ENCODE data around the gene EBLN1. TPM values are rescaled to one million over a fixed set of nuclear protein-coding genes. Genes with fewer than 3 reads are reported as not detected.

The EBLN1 gene
- total RNA-seq, 2 donors from 2014 or later = not detected

GRCh38 chr10:22229802-22230157 lies 12.0 kb upstream of the EBLN1 start:
- Histone ChIP-seq H3K4me3 (ENCODE audit: low read length) (peak overlapping the region; percentile 85), H3K4me1 (ENCODE audit: control insufficient read depth, insufficient read depth, low read length) (no peaks in the 10 kb centered on the region), H3K27ac (ENCODE audit: low read depth, low read length) (no peak overlapping the region), H3K9ac (ENCODE audit: extremely low read depth, low read length, poor library complexity, severe bottlenecking) (peak overlapping the region; percentile 30), H3K36me3 (ENCODE audit: control insufficient read depth, insufficient read depth, low read length) (no peaks in the 10 kb centered on the region), H3K27me3 (ENCODE audit: control insufficient read depth, insufficient read depth, low read length, poor library complexity, severe bottlenecking) (no peaks in the 10 kb centered on the region), H3K9me3 (ENCODE audit: control insufficient read depth, low read length) (no peaks in the 10 kb centered on the region)
- peaks cover 2% of the 10 kb centered on the region for H3K4me1 Mint-ChIP-seq
- no peak for TF ChIP-seq CTCF (conservative IDR thresholded peaks at IDR 0.05)
- H3K4me3 Mint-ChIP-seq = peak overlapping the region; percentile 71
- H3K36me3 Mint-ChIP-seq (ENCODE audit: low read depth) = no peaks in the 10 kb centered on the region
- H3K27ac Mint-ChIP-seq = peak overlapping the region; percentile 77
- WGBS, 2 experiments (ENCODE audit: insufficient coverage in 1 of 2, insufficient read length in 1 of 2) = 3% methylated on average over 6 of the region's 6 CpGs; no CpG with 5 or more reads in 1 of the 2 experiments
- H3K9me3 Mint-ChIP-seq = no peaks in the 10 kb centered on the region
- DNase-seq = no peak
- peaks cover 22% of the 10 kb centered on the region for H3K27me3 Mint-ChIP-seq (ENCODE audit: insufficient read depth)

DNA sequence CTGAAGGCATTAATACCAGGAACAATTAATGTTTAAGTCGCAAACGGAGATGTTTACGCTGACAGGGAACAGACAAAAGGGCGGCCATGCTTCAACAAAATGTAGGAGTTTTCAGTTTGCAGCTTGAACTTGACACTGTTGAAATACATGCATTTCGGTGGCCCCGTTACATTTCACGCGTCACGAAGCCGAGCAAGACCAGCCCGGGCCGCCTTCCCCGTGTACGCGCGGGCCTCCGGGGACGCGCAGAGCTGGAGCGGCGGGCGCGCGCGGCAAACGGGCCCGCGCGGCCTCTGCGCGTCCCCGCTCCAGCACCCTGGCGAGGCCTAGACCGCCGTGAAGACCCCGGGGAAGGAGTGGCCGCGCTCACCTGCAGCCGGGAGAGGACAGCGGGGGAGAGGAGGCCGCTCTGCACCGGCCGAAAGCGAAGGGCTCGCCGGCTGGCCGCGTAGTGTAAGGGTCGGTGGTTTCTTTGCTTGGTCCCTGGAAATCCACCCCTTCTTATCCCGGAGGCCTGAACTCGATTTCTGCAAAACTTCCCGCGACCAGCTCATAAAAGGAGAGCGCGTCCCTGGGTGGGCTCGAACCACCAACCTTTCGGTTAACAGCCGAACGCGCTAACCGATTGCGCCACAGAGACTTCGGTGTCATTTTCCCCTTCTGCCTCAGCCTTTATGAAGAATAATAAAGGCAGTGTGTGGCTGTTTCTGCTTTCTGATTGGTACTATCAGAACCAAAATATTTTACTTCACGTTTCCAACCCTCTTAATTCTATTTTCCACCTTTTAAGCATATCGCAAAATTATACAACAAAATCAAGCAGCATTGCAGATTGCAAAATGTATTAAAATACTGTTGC lies 11.4 kb upstream of the EBLN1 start:
- peak overlapping the region; percentile 55 for H3K9ac ChIP-seq (ENCODE audit: extremely low read depth, low read length, poor library complexity, severe bottlenecking)
- H3K4me1 Mint-ChIP-seq = peaks cover 2% of the 10 kb centered on the region
- no peak for TF ChIP-seq CTCF (conservative IDR thresholded peaks at IDR 0.05)
- H3K36me3 Mint-ChIP-seq (ENCODE audit: low read depth) = no peaks in the 10 kb centered on the region
- peak overlapping the region; percentile 85 for H3K27ac ChIP-seq (ENCODE audit: low read depth, low read length)
- no peaks in the 10 kb centered on the region for H3K9me3 Mint-ChIP-seq
- peak overlapping the region; percentile 85 for H3K4me3 ChIP-seq (ENCODE audit: low read length)
- H3K27me3 Mint-ChIP-seq (ENCODE audit: insufficient read depth) = peaks cover 20% of the 10 kb centered on the region
- no peaks in the 10 kb centered on the region for H3K36me3 ChIP-seq (ENCODE audit: control insufficient read depth, insufficient read depth, low read length)
- H3K9me3 ChIP-seq (ENCODE audit: control insufficient read depth, low read length) = no peaks in the 10 kb centered on the region
- no peaks in the 10 kb centered on the region for H3K27me3 ChIP-seq (ENCODE audit: control insufficient read depth, insufficient read depth, low read length, poor library complexity, severe bottlenecking)
- peak overlapping the region; percentile 71 for H3K4me3 Mint-ChIP-seq
- WGBS, 2 experiments (ENCODE audit: insufficient coverage in 1 of 2, insufficient read length in 1 of 2) = 0% methylated on average over 20 to 65 of the region's 65 CpGs
- H3K27ac Mint-ChIP-seq = peak overlapping the region; percentile 77
- H3K4me1 ChIP-seq (ENCODE audit: control insufficient read depth, insufficient read depth, low read length) = no peaks in the 10 kb centered on the region
- peak; percentile 96 for DNase-seq

- no peaks in the 10 kb centered on the region for H3K27me3 ChIP-seq (ENCODE audit: control insufficient read depth, insufficient read depth, low read length, poor library complexity, severe bottlenecking)
- peak overlapping the region; percentile 85 for H3K4me3 ChIP-seq (ENCODE audit: low read length)
- Mint-ChIP-seq H3K4me1 (peaks cover 2% of the 10 kb centered on the region), H3K36me3 (ENCODE audit: low read depth) (no peaks in the 10 kb centered on the region), H3K9me3 (no peaks in the 10 kb centered on the region), H3K4me3 (peak overlapping the region; percentile 71), H3K27me3 (ENCODE audit: insufficient read depth) (peaks cover 17% of the 10 kb centered on the region), H3K27ac (no peak overlapping the region)
- peak overlapping the region; percentile 85 for H3K27ac ChIP-seq (ENCODE audit: low read depth, low read length)
- WGBS, 2 experiments (ENCODE audit: insufficient coverage in 1 of 2, insufficient read length in 1 of 2) = 77 to 100% methylated on average over 3 to 6 of the region's 9 CpGs
- H3K9ac ChIP-seq (ENCODE audit: extremely low read depth, low read length, poor library complexity, severe bottlenecking) = peak overlapping the region; percentile 55
- TF ChIP-seq CTCF (conservative IDR thresholded peaks at IDR 0.05) = no peak
- H3K36me3 ChIP-seq (ENCODE audit: control insufficient read depth, insufficient read depth, low read length) = no peaks in the 10 kb centered on the region
- no peaks in the 10 kb centered on the region for H3K4me1 ChIP-seq (ENCODE audit: control insufficient read depth, insufficient read depth, low read length)
- H3K9me3 ChIP-seq (ENCODE audit: control insufficient read depth, low read length) = no peaks in the 10 kb centered on the region
- DNase-seq = no peak
These were observed 10.5 kb upstream of the EBLN1 start for GRCh38 chr10:22228167-22228938.
